Suprapubic skin (tissue), 4 donors: Measurements from ENCODE around the gene NUP35.

Experiments
- POLR2A ChIP-seq, 2 donors: fragments of 450-650 bp; IDR thresholded peaks; one replicate each; pipeline ENCODE4 v1.6.1; 2017; ENCODE audit warnings: antibody characterized with exemption in 2 of 2, mild to moderate bottlenecking in 2 of 2, moderate library complexity in 2 of 2
- POLR2AphosphoS5 ChIP-seq, 3 donors: sonication (generic); formaldehyde crosslinking; IDR thresholded peaks; one replicate each; pipeline ENCODE4 v1.6.1; 2017; ENCODE audit warnings: antibody characterized with exemption in 3 of 3
- TF ChIP-seq, protein P1 (sequence below), 2 donors: fragments of 200-600 bp in 1 of 2; fragments of 450-650 bp in 1 of 2; sonication (generic) in 1 of 2; IDR thresholded peaks; one replicate each; pipeline ENCODE4 v1.5.1; 2016 to 2019; ENCODE audit warnings: antibody characterized with exemption in 2 of 2, mild to moderate bottlenecking in 1 of 2, moderate library complexity in 1 of 2

DNA sequence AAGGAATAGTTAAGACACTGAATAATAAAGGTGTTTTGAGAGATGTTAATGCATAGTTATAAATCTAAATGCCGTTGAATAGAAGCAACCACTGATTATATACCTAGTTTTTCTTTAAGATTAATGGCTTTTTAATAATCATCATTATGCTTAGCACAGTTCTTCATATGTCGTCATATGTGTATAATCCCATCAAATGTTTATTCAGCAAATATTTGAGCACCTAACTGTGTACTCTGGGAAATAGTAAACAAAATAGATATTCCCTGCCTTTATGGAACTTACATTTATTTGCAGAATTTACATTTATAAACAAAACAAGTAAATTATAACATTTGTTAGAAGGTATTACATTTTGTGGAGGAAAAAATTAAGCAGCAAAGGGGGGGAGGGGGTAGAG, 9.8 kb downstream of the NUP35 start:
- TF ChIP-seq POLR2AphosphoS5 (IDR thresholded peaks at IDR 0.05) = no peak
- no peak for TF ChIP-seq POLR2A (IDR thresholded peaks at IDR 0.05)
- TF ChIP-seq, protein P1, sequence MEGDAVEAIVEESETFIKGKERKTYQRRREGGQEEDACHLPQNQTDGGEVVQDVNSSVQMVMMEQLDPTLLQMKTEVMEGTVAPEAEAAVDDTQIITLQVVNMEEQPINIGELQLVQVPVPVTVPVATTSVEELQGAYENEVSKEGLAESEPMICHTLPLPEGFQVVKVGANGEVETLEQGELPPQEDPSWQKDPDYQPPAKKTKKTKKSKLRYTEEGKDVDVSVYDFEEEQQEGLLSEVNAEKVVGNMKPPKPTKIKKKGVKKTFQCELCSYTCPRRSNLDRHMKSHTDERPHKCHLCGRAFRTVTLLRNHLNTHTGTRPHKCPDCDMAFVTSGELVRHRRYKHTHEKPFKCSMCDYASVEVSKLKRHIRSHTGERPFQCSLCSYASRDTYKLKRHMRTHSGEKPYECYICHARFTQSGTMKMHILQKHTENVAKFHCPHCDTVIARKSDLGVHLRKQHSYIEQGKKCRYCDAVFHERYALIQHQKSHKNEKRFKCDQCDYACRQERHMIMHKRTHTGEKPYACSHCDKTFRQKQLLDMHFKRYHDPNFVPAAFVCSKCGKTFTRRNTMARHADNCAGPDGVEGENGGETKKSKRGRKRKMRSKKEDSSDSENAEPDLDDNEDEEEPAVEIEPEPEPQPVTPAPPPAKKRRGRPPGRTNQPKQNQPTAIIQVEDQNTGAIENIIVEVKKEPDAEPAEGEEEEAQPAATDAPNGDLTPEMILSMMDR (IDR thresholded peaks at IDR 0.05) = no peak
